Measurements from ENCODE around the gene DPF3.

DNA sequence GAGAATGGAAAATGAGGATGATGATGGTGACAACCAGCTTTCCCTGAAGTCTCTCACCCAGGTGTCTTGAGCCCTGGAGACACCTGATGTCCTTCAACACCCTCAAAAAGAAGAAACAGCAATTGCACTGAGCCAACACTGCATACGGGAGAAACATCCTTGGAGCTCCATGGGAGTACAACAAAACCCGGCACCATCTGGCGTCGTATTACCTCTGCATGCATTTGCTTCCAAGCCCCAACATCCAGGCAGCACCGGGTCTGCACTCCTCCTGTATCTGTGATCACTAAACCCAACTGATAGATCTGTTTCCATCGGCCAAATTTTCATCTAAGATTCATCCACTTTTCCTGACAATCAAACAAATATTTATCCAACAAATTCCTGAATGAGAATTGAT, 249.9 kb downstream of the DPF3 start:
- TF ChIP-seq EZH2 (IDR thresholded peaks at IDR 0.05; ENCODE audit: insufficient read depth, poor library complexity, severe bottlenecking) (no peak), EZH2phosphoT487 (IDR thresholded peaks at IDR 0.05; ENCODE audit: insufficient read depth, low read depth) (no peak)

All from GM23248 (cell line).